Fibroblast of peridontal ligament (primary cell): Measurements from ENCODE around the gene UBD.
A peak's percentile ranks its signal among the peaks of the same experiment; 100 is the strongest.

ENCODE experiments used
- DNase-seq: peaks from one replicate; pipeline ENCODE4 v3.0.0-alpha.2; 2010; ENCODE audit errors: extremely low read depth

UBD gene

GRCh38 chr6:29559524-29560287 is at the start of gene UBD:
TSS of gene UBD (minus strand) at chr6:29559732. CDS start at chr6:29559701, 31 bp downstream.
- DNase-seq, result no peak

GRCh38 chr6:29608131-29608530 is 48.6 kb upstream of the UBD start:
- no peak for DNase-seq

GRCh38 chr6:29603930-29604329 is 44.4 kb upstream of the UBD start:
- DNase-seq, result no peak

GRCh38 chr6:29603456-29603855 is 43.9 kb upstream of the UBD start:
- DNase-seq, result no peak

GRCh38 chr6:29602564-29603361 is 43.2 kb upstream of the UBD start:
- DNase-seq, result no peak

- no peak for DNase-seq
These were observed 38.7 kb upstream of the UBD start for GRCh38 chr6:29598172-29598747.

GRCh38 chr6:29597184-29597583 is 37.7 kb upstream of the UBD start:
- peak; percentile 23 for DNase-seq

GRCh38 chr6:29596381-29596900 is 36.9 kb upstream of the UBD start:
- no peak for DNase-seq

GRCh38 chr6:29593199-29593855 is 33.8 kb upstream of the UBD start:
- no peak for DNase-seq

GRCh38 chr6:29591677-29592076 is 32.1 kb upstream of the UBD start:
- no peak for DNase-seq

GRCh38 chr6:29590218-29590808 is 30.8 kb upstream of the UBD start:
- no peak for DNase-seq

- peak; percentile 65 for DNase-seq
These were observed 30.0 kb upstream of the UBD start for GRCh38 chr6:29589423-29590048.

GRCh38 chr6:29584821-29585220 is 25.3 kb upstream of the UBD start, which contains the start of gene OR2H2:
TSS of gene OR2H2 (plus strand) at chr6:29585121. CDS start at chr6:29587945, 2,824 bp downstream.
- no peak for DNase-seq

GRCh38 chr6:29577544-29577943 is 18.0 kb upstream of the UBD start:
- no peak for DNase-seq

- no peak for DNase-seq
These were observed 16.5 kb upstream of the UBD start for GRCh38 chr6:29576056-29576455.

- DNase-seq, result peak; percentile 23
These were observed 8.5 kb upstream of the UBD start for GRCh38 chr6:29567991-29568390.

- DNase-seq, result no peak
These were observed 8.0 kb upstream of the UBD start for GRCh38 chr6:29567541-29567940.

- DNase-seq, result no peak
These were observed 7.3 kb upstream of the UBD start for GRCh38 chr6:29566856-29567255.

GRCh38 chr6:29564875-29565274 is 5.3 kb upstream of the UBD start:
- DNase-seq, result no peak

GRCh38 chr6:29563435-29563965 is 4.0 kb upstream of the UBD start:
- DNase-seq, result no peak
